Liver (tissue), 9 donors: ENCODE measurements around the gene RPUSD1. TPM values are rescaled to one million over a fixed set of nuclear protein-coding genes. Genes with fewer than 3 reads are reported as not detected.

Experiments used
- DNase-seq: peaks from one replicate; pipeline ENCODE4 v3.0.0-alpha.2; 2017; ENCODE audit warnings: low spot score
- H3K27ac ChIP-seq, 2 donors: one replicate each; pipeline ENCODE4 v1.7.0; 2013; ENCODE audit warnings: inconsistent platforms in 2 of 2, low read length in 2 of 2, control low read depth in 1 of 2, low read depth in 1 of 2, mild to moderate bottlenecking in 1 of 2
- H3K27me3 ChIP-seq, 4 donors: one replicate each; pipeline versions ENCODE4 v1.6.1 to v1.7.0; 2013; ENCODE audit warnings: low read length in 3 of 4, inconsistent platforms in 1 of 4, mild to moderate bottlenecking in 1 of 4, moderate library complexity in 1 of 4; ENCODE audit not compliant: control insufficient read depth in 4 of 4, insufficient read depth in 4 of 4
- H3K36me3 ChIP-seq, 4 donors: one replicate each; pipeline versions ENCODE4 v1.6.1 to v1.7.0; 2013; ENCODE audit warnings: low read length in 3 of 4, mild to moderate bottlenecking in 3 of 4, low read depth in 1 of 4, moderate library complexity in 1 of 4; ENCODE audit not compliant: control insufficient read depth in 4 of 4, insufficient read depth in 3 of 4
- H3K4me1 ChIP-seq, 4 donors: one replicate each; pipeline versions ENCODE4 v1.6.1 to v1.7.0; 2013; ENCODE audit warnings: low read length in 3 of 4, mild to moderate bottlenecking in 3 of 4, moderate library complexity in 1 of 4; ENCODE audit not compliant: control insufficient read depth in 4 of 4, insufficient read depth in 4 of 4
- H3K4me3 ChIP-seq, 3 donors: one replicate each; pipeline versions ENCODE4 v1.6.1 to v1.7.0; 2013; ENCODE audit warnings: low read length in 3 of 3, control low read depth in 1 of 3, low read depth in 1 of 3, mild to moderate bottlenecking in 1 of 3
- H3K9ac ChIP-seq, 2 donors: one replicate each; pipeline ENCODE4 v1.7.0; 2013; ENCODE audit warnings: low read length in 2 of 2, mild to moderate bottlenecking in 2 of 2, moderate library complexity in 2 of 2, control low read depth in 1 of 2, low read depth in 1 of 2
- H3K9me3 ChIP-seq, 4 donors: one replicate each; pipeline versions ENCODE4 v1.6.1 to v1.7.0; 2013; ENCODE audit warnings: low read length in 3 of 4; ENCODE audit not compliant: control insufficient read depth in 4 of 4
- ATF3 ChIP-seq: IDR thresholded peaks from 2 replicates; pipeline ENCODE4 v1.6.1; 2016; ENCODE audit warnings: antibody characterized with exemption
- CTCF ChIP-seq: fragments of 150-350 bp; IDR thresholded peaks from 2 replicates; pipeline ENCODE4 v1.5.1; 2017; ENCODE audit warnings: improper control_type of control experiment, low read depth, low read length; ENCODE audit not compliant: missing input control
- EGR1 ChIP-seq, 2 donors: IDR thresholded peaks; 2 replicates each; pipeline ENCODE4 v1.6.1; 2016 to 2018; ENCODE audit warnings: antibody characterized with exemption in 2 of 2, low read depth in 2 of 2
- FOXA1 ChIP-seq: IDR thresholded peaks from 2 replicates; pipeline ENCODE4 v1.6.1; 2016; ENCODE audit warnings: antibody characterized with exemption
- FOXA2 ChIP-seq: IDR thresholded peaks from 2 replicates; pipeline ENCODE4 v1.6.1; 2016; ENCODE audit warnings: antibody characterized with exemption
- HNF4A ChIP-seq, 2 donors: conservative IDR thresholded peaks; 2 replicates each; pipeline ENCODE4 v1.6.1; 2016; ENCODE audit warnings: antibody characterized with exemption in 2 of 2, mild to moderate bottlenecking in 2 of 2
- NR2F2 ChIP-seq: IDR thresholded peaks from 2 replicates; pipeline ENCODE4 v1.6.1; 2016; ENCODE audit warnings: antibody characterized with exemption
- RAD21 ChIP-seq, 2 donors: IDR thresholded peaks; 2 replicates each; pipeline ENCODE4 v1.6.1; 2016; ENCODE audit warnings: antibody characterized with exemption in 2 of 2, mild to moderate bottlenecking in 2 of 2
- REST ChIP-seq: IDR thresholded peaks from 2 replicates; pipeline ENCODE4 v1.6.1; 2016; ENCODE audit warnings: antibody characterized with exemption, mild to moderate bottlenecking
- RXRA ChIP-seq, 2 donors: IDR thresholded peaks; 2 replicates each; pipeline ENCODE4 v1.6.1; 2017 to 2018; ENCODE audit warnings: antibody characterized with exemption in 2 of 2, mild to moderate bottlenecking in 1 of 2
- SP1 ChIP-seq: IDR thresholded peaks from 2 replicates; pipeline ENCODE4 v1.6.1; 2018; ENCODE audit warnings: antibody characterized with exemption, mild to moderate bottlenecking
- TAF1 ChIP-seq: conservative IDR thresholded peaks from 2 replicates; pipeline ENCODE4 v1.6.1; 2016; ENCODE audit warnings: antibody characterized with exemption, mild to moderate bottlenecking
- YY1 ChIP-seq: IDR thresholded peaks from 2 replicates; pipeline ENCODE4 v1.6.1; 2016; ENCODE audit warnings: antibody characterized with exemption, mild to moderate bottlenecking
- WGBS: extraction: QIAGEN DNeasy Blood & Tissue Kit; methylation state at CpG from one replicate; pipeline ENCODE4 v1.1.7; 2013; 5-methylcytosine and 5-hydroxymethylcytosine counted together
- polyA plus RNA-seq, 2 donors: library from polyadenylated mRNA; stranded (reverse) in 1 of 2; unstranded in 1 of 2; fragments of 200-250 nt in 1 of 2; fragments of >200 nt in 1 of 2; fragmentation: Nextera tagmentation in 1 of 2; extraction: Ambion mirVana in 1 of 2; gene quantifications; one replicate each; pipeline versions ENCODE4 v1.2.1 to v1.2.3, GENCODE V29; 2013 to 2015
- total RNA-seq, 2 donors: library from RNA; depleted of rRNA; stranded (reverse); fragments of >200 nt; gene quantifications; one replicate each; pipeline ENCODE4 v1.2.3, GENCODE V29; 2014
- TF ChIP-seq, protein P1 (sequence below): IDR thresholded peaks from 2 replicates; pipeline ENCODE4 v1.6.1; 2016; ENCODE audit warnings: antibody characterized with exemption
- donor health status: healthy.
- donor health status: healthy.
- donor health status: healthy.
- donor health status: healthy.
- donor health status: healthy.

RPUSD1 gene
- total and polyA plus RNA-seq, 4 donors: 4.5 to 10.7 (median 8.9) TPM

GRCh38 chr16:822174-822908 is 34.2 kb upstream of the RPUSD1 start:
- TF ChIP-seq RAD21 (IDR thresholded peaks at IDR 0.05) (no peak), FOXA1 (no peak), RXRA (IDR thresholded peaks at IDR 0.05) (no peak), ATF3 (no peak), FOXA2 (no peak), REST (no peak), YY1 (no peak), CTCF (no peak), SP1 (no peak), EGR1 (IDR thresholded peaks at IDR 0.05; ENCODE audit: low read depth in 2 of 2) (no peak)
- TF ChIP-seq, protein P1, sequence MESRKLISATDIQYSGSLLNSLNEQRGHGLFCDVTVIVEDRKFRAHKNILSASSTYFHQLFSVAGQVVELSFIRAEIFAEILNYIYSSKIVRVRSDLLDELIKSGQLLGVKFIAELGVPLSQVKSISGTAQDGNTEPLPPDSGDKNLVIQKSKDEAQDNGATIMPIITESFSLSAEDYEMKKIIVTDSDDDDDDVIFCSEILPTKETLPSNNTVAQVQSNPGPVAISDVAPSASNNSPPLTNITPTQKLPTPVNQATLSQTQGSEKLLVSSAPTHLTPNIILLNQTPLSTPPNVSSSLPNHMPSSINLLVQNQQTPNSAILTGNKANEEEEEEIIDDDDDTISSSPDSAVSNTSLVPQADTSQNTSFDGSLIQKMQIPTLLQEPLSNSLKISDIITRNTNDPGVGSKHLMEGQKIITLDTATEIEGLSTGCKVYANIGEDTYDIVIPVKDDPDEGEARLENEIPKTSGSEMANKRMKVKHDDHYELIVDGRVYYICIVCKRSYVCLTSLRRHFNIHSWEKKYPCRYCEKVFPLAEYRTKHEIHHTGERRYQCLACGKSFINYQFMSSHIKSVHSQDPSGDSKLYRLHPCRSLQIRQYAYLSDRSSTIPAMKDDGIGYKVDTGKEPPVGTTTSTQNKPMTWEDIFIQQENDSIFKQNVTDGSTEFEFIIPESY: no peak
- Histone ChIP-seq H3K9ac (no peak overlapping the region), H3K27me3 (peaks cover 0 to 3% (median under 1%) of the 10 kb centered on the region in 4 donors), H3K4me1 (no peaks in the 10 kb centered on the region), H3K36me3 (no peaks in the 10 kb centered on the region), H3K9me3 (no peaks in the 10 kb centered on the region), H3K27ac (no peak overlapping the region), H3K4me3 (no peak overlapping the region)
- 84% methylated on average over 21 of the region's 21 CpGs for WGBS
- no peak for DNase-seq

DNA sequence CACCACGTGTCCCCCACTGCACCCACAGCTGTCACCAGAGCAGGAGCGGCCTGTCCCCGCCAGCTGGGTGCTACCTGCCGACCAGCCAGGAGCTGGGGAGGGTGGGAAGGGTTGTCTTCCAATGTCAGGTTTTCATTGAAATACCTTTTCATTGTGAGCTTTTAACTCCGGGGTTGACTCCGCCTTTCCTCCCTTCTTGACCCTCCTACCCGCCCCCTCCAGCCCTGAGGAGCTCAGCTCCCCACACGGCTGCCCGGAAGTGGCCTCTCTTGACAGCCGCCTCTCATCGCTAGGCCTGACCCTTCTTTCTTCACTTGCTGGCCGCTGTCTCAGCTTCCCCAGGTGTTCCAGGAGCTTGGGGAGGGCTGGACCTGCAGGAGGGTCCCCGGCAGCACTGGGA is 33.6 kb upstream of the RPUSD1 start:
- Histone ChIP-seq H3K27me3 (peaks cover 0 to 5% (median 1%) of the 10 kb centered on the region in 4 donors), H3K27ac (no peak overlapping the region), H3K4me3 (no peak overlapping the region), H3K4me1 (no peaks in the 10 kb centered on the region), H3K9ac (no peak overlapping the region), H3K9me3 (no peaks in the 10 kb centered on the region), H3K36me3 (no peaks in the 10 kb centered on the region)
- 68% methylated on average over 13 of the region's 13 CpGs for WGBS
- DNase-seq: no peak
- TF ChIP-seq, protein P1: no peak
- no peak for TF ChIP-seq TAF1
- TF ChIP-seq HNF4A (conservative IDR thresholded peaks at IDR 0.05): no peak
- no peak for TF ChIP-seq NR2F2
- no peak for TF ChIP-seq RXRA (IDR thresholded peaks at IDR 0.05)
